Activated CD4-positive, alpha-beta T cell treated with anti-CD3 and anti-CD28 coated beads, Interleukin-2, amount 10 ng/mL, durations not matched to agents 24 days and 14 days (primary cell): Measurements from ENCODE around the gene APLF. TPM values are rescaled to one million over a fixed set of nuclear protein-coding genes. Genes with fewer than 3 reads are reported as not detected.
"Not testable (repeated sequence)": the region's sequence is repeated elsewhere in the genome, so short reads cannot be mapped to it uniquely, and the experiment has no call there.

ENCODE experiments used
- DNase-seq: peaks from one replicate; pipeline ENCODE4 v3.0.0; 2022
- H3K27ac Mint-ChIP-seq: one replicate; pipeline ENCODE4 v1.8.0; 2022; ENCODE audit warnings: mild to moderate bottlenecking, mixed read lengths
- H3K27me3 Mint-ChIP-seq: one replicate; pipeline ENCODE4 v1.8.0; 2022; ENCODE audit warnings: mixed read lengths
- H3K36me3 Mint-ChIP-seq: one replicate; pipeline ENCODE4 v1.8.0; 2022; ENCODE audit warnings: low read depth, mild to moderate bottlenecking, mixed read lengths
- H3K4me1 Mint-ChIP-seq: one replicate; pipeline ENCODE4 v1.8.0; 2021; ENCODE audit warnings: mixed read lengths
- H3K4me3 Mint-ChIP-seq: one replicate; pipeline ENCODE4 v1.8.0; 2022; ENCODE audit warnings: mild to moderate bottlenecking, moderate library complexity, mixed read lengths
- H3K9me3 Mint-ChIP-seq: one replicate; pipeline ENCODE4 v1.8.0; 2021; ENCODE audit warnings: mixed read lengths
- intact Hi-C: fragments of 100-400 bp; cut with micrococcal nuclease; formaldehyde crosslinking; loops from one replicate; pipeline ENCODE4 v1.15.1; 2023
- total RNA-seq: library from RNA; stranded (reverse); gene quantifications from 2 replicates; pipeline ENCODE4 v1.2.3, GENCODE V29; 2022

The APLF gene
- total RNA-seq, 1 donor from 2014 or later: 2.0 TPM

GRCh38 chr2:68537011-68537410 is 69.6 kb downstream of the APLF start:
- no peaks in the 10 kb centered on the region for H3K27me3 Mint-ChIP-seq
- intact Hi-C loops: no loop called here

DNA sequence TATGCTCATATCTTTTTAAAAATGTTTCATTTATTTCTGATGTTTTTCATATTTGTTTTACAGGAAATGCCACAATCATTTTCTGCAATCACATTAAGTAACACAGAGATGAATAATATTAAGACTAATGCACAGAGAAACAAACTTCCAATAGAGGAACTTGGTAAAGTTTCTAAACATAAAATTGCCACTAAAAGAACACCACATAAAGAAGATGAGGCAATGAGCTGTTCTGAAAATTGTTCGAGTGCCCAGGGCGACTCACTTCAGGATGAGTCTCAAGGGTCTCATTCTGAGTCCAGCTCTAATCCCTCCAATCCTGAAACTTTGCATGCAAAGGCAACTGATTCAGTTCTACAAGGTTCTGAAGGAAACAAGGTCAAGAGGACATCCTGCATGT is 70.4 kb downstream of the APLF start:
- no peak overlapping the region for H3K27ac Mint-ChIP-seq
- intact Hi-C loops: no loop called here
- DNase-seq: no peak
- H3K4me3 Mint-ChIP-seq: no peak overlapping the region
- H3K36me3 Mint-ChIP-seq: no peaks in the 10 kb centered on the region
- no peaks in the 10 kb centered on the region for H3K27me3 Mint-ChIP-seq
- H3K4me1 Mint-ChIP-seq: peaks cover 1% of the 10 kb centered on the region
- no peaks in the 10 kb centered on the region for H3K9me3 Mint-ChIP-seq

More at GRCh38 chr2:68537011-68537410, 69.6 kb downstream of the APLF start:
- Mint-ChIP-seq H3K4me1 (peaks cover 1% of the 10 kb centered on the region), H3K9me3 (no peaks in the 10 kb centered on the region), H3K27ac (no peak overlapping the region), H3K36me3 (no peaks in the 10 kb centered on the region), H3K4me3 (no peak overlapping the region)
- no peak for DNase-seq

GRCh38 chr2:68544811-68545210 is 77.4 kb downstream of the APLF start:
- intact Hi-C loops: no loop called here
- Mint-ChIP-seq H3K9me3 (no peaks in the 10 kb centered on the region), H3K4me1 (no peaks in the 10 kb centered on the region), H3K27me3 (no peaks in the 10 kb centered on the region), H3K27ac (no peak overlapping the region), H3K36me3 (no peaks in the 10 kb centered on the region), H3K4me3 (no peak overlapping the region)
- no peak for DNase-seq

- Mint-ChIP-seq H3K27me3 (peaks cover 3% of the 10 kb centered on the region), H3K9me3 (no peaks in the 10 kb centered on the region), H3K27ac (no peak overlapping the region), H3K4me1 (no peaks in the 10 kb centered on the region), H3K4me3 (no peak overlapping the region), H3K36me3 (no peaks in the 10 kb centered on the region)
- intact Hi-C loops: no loop called here
- DNase-seq: no peak
Observed at GRCh38 chr2:68548396-68548795, 81.0 kb downstream of the APLF start.

- DNase-seq: no peak
- peaks cover 3% of the 10 kb centered on the region for H3K27me3 Mint-ChIP-seq
- intact Hi-C loops: no loop called here
- no peak overlapping the region for H3K27ac Mint-ChIP-seq
- no peaks in the 10 kb centered on the region for H3K4me1 Mint-ChIP-seq
- no peaks in the 10 kb centered on the region for H3K36me3 Mint-ChIP-seq
- H3K4me3 Mint-ChIP-seq: no peak overlapping the region
- no peaks in the 10 kb centered on the region for H3K9me3 Mint-ChIP-seq
Observed at GRCh38 chr2:68553098-68553497, 85.7 kb downstream of the APLF start.

GRCh38 chr2:68555425-68556206 is 88.2 kb downstream of the APLF start:
- intact Hi-C loops, H3K4me3 Mint-ChIP-seq, H3K27me3 Mint-ChIP-seq, H3K9me3 Mint-ChIP-seq, H3K27ac Mint-ChIP-seq, H3K36me3 Mint-ChIP-seq, H3K4me1 Mint-ChIP-seq, DNase-seq: not testable (repeated sequence)

DNA sequence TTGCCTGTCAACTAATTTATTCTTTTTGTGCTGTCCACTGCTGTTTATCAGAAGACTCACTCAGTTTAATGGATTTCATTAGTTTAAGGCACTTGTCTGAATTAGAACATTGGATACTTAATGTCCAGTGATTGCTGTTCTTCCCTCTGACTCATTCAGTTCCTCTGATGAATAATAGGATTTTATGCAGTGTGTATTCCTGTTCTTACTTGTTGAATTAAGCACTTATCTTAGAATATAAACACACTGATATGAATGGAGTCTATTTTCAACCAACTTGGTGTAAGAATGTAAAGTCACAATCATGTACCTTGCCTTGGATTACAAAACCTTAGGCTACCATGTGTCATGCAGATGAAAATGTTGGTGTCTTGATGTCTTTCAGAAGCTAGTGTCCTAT is 89.0 kb downstream of the APLF start:
- H3K9me3 Mint-ChIP-seq: no peaks in the 10 kb centered on the region
- no peaks in the 10 kb centered on the region for H3K36me3 Mint-ChIP-seq
- peaks cover 7% of the 10 kb centered on the region for H3K4me1 Mint-ChIP-seq
- peaks cover 6% of the 10 kb centered on the region for H3K27me3 Mint-ChIP-seq
- H3K4me3 Mint-ChIP-seq: no peak overlapping the region
- DNase-seq: no peak
- no peak overlapping the region for H3K27ac Mint-ChIP-seq
- intact Hi-C loops: no loop called here

DNA sequence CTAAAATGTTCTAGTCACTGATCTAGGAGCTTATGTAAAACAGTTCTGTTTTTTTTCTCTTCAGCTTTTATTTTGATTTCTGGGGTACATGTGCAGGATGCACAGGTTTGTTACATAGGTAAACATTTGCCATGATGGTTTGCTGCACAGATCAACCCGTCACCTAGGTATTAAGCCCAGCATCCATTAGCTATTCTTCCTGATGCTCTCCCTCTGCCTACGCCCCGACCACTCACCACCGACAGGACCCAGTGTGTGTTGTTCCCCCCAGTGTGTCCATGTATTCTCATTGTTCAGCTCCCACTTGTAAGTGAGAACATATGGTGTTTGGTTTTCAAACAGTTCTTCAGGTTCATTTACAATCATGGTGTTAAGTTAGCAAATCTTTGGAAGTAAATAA is 91.2 kb downstream of the APLF start:
- intact Hi-C loops: no loop called here
- H3K4me1 Mint-ChIP-seq: peaks cover 7% of the 10 kb centered on the region
- H3K4me3 Mint-ChIP-seq: no peak overlapping the region
- H3K9me3 Mint-ChIP-seq: no peaks in the 10 kb centered on the region
- H3K27me3 Mint-ChIP-seq: peaks cover 10% of the 10 kb centered on the region
- no peaks in the 10 kb centered on the region for H3K36me3 Mint-ChIP-seq
- H3K27ac Mint-ChIP-seq: no peak overlapping the region
- DNase-seq: no peak

GRCh38 chr2:68559692-68560091 is 92.3 kb downstream of the APLF start:
- Mint-ChIP-seq H3K4me1 (peaks cover 7% of the 10 kb centered on the region), H3K27ac (no peak overlapping the region), H3K9me3 (no peaks in the 10 kb centered on the region)

DNA sequence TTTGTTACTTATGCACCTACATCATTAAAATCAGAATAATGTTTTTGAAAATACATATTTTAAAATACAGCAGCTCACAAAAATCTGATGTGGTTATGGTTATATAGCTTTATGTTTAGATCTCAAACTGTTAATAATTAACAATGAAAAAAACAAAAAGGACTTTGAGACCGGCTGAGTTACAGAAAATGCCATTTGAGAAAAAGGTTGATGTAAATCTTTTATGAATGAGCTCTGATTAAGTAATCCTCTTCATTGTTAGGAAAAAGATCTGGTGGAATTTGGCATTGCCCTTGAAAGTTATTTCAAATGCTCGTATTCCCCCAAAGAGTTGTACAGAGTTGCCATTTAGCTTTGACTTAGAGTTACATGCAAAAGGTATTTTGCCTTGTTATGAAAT is 93.2 kb downstream of the APLF start:
- no peak overlapping the region for H3K4me3 Mint-ChIP-seq
- H3K4me1 Mint-ChIP-seq: peaks cover 7% of the 10 kb centered on the region
- H3K27ac Mint-ChIP-seq: no peak overlapping the region
- no peaks in the 10 kb centered on the region for H3K9me3 Mint-ChIP-seq
- H3K36me3 Mint-ChIP-seq: no peaks in the 10 kb centered on the region
- intact Hi-C loops: no loop called here
- peaks cover 10% of the 10 kb centered on the region for H3K27me3 Mint-ChIP-seq
- DNase-seq: no peak

More at GRCh38 chr2:68559692-68560091, 92.3 kb downstream of the APLF start:
- DNase-seq: no peak
- Mint-ChIP-seq H3K4me3 (no peak overlapping the region), H3K36me3 (no peaks in the 10 kb centered on the region), H3K27me3 (peaks cover 10% of the 10 kb centered on the region)
- intact Hi-C loops: no loop called here

DNA sequence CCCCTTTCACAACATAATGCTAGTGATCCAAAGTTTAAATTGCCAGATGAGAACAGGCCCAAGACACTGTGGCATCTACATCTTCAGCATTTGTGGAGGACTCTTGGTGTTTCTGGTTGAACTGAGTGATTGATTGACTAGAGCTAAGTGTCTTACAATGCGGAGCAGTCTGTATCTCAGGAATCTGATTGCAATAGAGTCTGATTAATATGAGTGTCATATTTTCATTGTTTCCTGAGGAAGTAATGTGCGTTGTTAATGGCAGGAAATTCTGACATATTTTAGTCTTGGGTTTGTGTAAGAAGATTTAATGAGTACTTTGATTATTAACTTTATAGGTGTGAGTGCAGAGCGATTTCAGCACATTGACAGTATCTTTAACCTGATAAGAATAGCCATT is 94.0 kb downstream of the APLF start:
- intact Hi-C loops: no loop called here
- peaks cover 7% of the 10 kb centered on the region for H3K4me1 Mint-ChIP-seq
- H3K4me3 Mint-ChIP-seq: no peak overlapping the region
- peaks cover 10% of the 10 kb centered on the region for H3K27me3 Mint-ChIP-seq
- H3K27ac Mint-ChIP-seq: no peak overlapping the region
- no peak for DNase-seq
- H3K9me3 Mint-ChIP-seq: no peaks in the 10 kb centered on the region
- H3K36me3 Mint-ChIP-seq: no peaks in the 10 kb centered on the region

- Mint-ChIP-seq H3K27me3 (peaks cover 10% of the 10 kb centered on the region), H3K4me1 (peaks cover 7% of the 10 kb centered on the region), H3K27ac (no peak overlapping the region), H3K36me3 (no peaks in the 10 kb centered on the region), H3K9me3 (no peaks in the 10 kb centered on the region), H3K4me3 (no peak overlapping the region)
- intact Hi-C loops: no loop called here
- DNase-seq: no peak
Observed at GRCh38 chr2:68562934-68563333, 95.5 kb downstream of the APLF start.

DNA sequence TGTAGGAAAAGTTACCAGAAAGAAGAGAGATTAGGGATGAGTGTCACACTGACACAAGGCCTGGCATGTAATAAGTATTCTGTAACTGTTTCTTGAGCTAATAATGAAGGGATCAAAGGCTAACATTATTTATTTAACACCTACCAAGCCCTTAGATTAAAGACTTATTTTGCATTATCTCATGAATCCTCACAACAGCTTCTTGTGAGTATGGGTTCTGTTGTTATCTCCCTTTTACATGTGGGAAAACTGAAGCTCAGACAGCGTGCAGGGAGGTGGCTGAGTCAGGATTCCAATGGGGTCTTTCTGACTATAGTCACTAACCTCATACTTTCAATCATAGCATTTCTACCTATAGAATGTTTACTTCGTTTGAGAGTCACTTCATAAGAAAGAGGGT is 97.0 kb downstream of the APLF start:
- Mint-ChIP-seq H3K36me3 (no peaks in the 10 kb centered on the region), H3K27ac (no peak overlapping the region), H3K27me3 (peaks cover 8% of the 10 kb centered on the region), H3K9me3 (no peaks in the 10 kb centered on the region), H3K4me3 (no peak overlapping the region), H3K4me1 (peaks cover 4% of the 10 kb centered on the region)
- no peak for DNase-seq
- intact Hi-C loops: no loop called here

GRCh38 chr2:68565273-68565672 is 97.9 kb downstream of the APLF start:
- Mint-ChIP-seq H3K27me3 (peaks cover 8% of the 10 kb centered on the region), H3K36me3 (no peaks in the 10 kb centered on the region), H3K4me1 (no peaks in the 10 kb centered on the region), H3K9me3 (no peaks in the 10 kb centered on the region), H3K4me3 (no peak overlapping the region), H3K27ac (no peak overlapping the region)
- no peak for DNase-seq
- intact Hi-C loops: no loop called here

DNA sequence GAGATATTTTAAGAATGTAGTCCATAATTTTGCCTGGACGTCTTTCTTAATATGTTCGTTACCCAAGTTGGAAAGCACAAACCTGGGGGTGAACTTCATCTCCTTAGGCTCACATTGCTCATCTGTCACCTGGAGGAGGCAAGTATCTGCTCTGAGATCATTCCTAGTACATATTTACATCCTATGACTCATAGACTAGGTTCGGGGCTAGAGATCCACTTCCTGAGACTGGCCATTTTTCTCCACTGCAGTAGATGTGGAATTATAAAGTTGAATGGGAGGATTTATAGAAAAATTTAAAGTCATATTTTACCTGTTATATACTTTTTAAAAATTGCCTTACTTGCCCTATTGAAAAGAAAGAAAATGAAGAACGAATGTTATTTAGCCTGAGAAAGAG is 98.5 kb downstream of the APLF start:
- Mint-ChIP-seq H3K4me3 (no peak overlapping the region), H3K9me3 (no peaks in the 10 kb centered on the region), H3K27ac (no peak overlapping the region), H3K36me3 (no peaks in the 10 kb centered on the region), H3K4me1 (no peaks in the 10 kb centered on the region), H3K27me3 (peaks cover 8% of the 10 kb centered on the region)
- intact Hi-C loops: no loop called here
- DNase-seq: no peak
